ENCODE results near the gene TMEM139.

The TMEM139 gene

DNA sequence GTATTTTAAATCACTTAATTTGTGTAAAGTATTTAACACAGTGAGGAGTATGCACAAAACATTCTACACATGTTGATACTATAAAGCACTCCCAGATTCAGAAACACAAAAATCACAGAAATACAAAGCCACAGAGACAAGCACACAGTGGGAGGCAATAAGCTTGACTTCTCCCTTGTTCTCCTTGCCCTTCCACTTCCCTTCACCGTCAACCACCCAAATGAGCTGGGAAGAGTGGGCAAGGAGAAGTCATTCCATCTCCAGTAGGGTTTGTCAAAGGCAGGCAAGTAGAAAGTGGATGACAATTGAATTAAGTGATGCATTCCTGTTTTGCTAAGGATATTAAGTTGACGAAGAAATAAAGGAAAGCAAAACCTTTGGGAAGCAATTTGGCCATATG is 4.2 kb upstream of the TMEM139 start:
- no peaks in the 10 kb centered on the region for H3K36me3 ChIP-seq (ENCODE audit: control insufficient read depth in 1 of 2, insufficient read depth in 2 of 2, low read length in 2 of 2)
- no peak overlapping the region for H3K9ac ChIP-seq (ENCODE audit: low read length)
- H3K27me3 ChIP-seq (ENCODE audit: insufficient read depth, low read length) = no peaks in the 10 kb centered on the region
- peaks cover 11 to 12% of the 10 kb centered on the region in 2 experiments for H3K4me1 ChIP-seq (ENCODE audit: control insufficient read depth in 1 of 2, insufficient read depth in 2 of 2, low read length in 2 of 2)
- H3K4ac ChIP-seq (ENCODE audit: low read depth, low read length) = no peak overlapping the region
- no peak overlapping the region for H2BK12ac ChIP-seq (ENCODE audit: low read length)
- no peak overlapping the region for H2AFZ ChIP-seq (ENCODE audit: insufficient read depth, low read length, poor library complexity)
- no peak overlapping the region for H4K91ac ChIP-seq (ENCODE audit: low read depth, low read length)
- H2BK120ac ChIP-seq (ENCODE audit: insufficient read depth, low read length, poor library complexity) = no peak overlapping the region
- H3K4me2 ChIP-seq (ENCODE audit: low read length) = no peak overlapping the region
- H2BK5ac ChIP-seq (ENCODE audit: low read depth, low read length, poor library complexity) = no peak overlapping the region
- H3K4me3 ChIP-seq (ENCODE audit: low read depth, low read length) = no peak overlapping the region
- peaks cover 9% of the 10 kb centered on the region for H3K79me1 ChIP-seq (ENCODE audit: low read length)
- no peaks in the 10 kb centered on the region for H3K9me3 ChIP-seq (ENCODE audit: insufficient read depth, low read depth, low read length)
- H3K18ac ChIP-seq (ENCODE audit: low read length) = no peak overlapping the region
- H3K27ac ChIP-seq (ENCODE audit: low read depth, low read length) = no peak overlapping the region
- peak overlapping the region; percentile 53 for H3K14ac ChIP-seq (ENCODE audit: low read length)
- no peak overlapping the region for H2AK5ac ChIP-seq (ENCODE audit: low read length)
- WGBS (ENCODE audit: extremely low coverage, insufficient coverage, insufficient read length) = no CpG with 5 or more reads among the region's 2 CpGs
- H4K8ac ChIP-seq (ENCODE audit: low read depth, low read length) = no peak overlapping the region
- no peak overlapping the region for H4K12ac ChIP-seq (ENCODE audit: low read depth, low read length)
- no peak overlapping the region for H3K23ac ChIP-seq (ENCODE audit: low read length)
- no peak for DNase-seq
- no peaks in the 10 kb centered on the region for H3K79me2 ChIP-seq (ENCODE audit: control insufficient read depth, insufficient read depth, low read length, poor library complexity)

DNA sequence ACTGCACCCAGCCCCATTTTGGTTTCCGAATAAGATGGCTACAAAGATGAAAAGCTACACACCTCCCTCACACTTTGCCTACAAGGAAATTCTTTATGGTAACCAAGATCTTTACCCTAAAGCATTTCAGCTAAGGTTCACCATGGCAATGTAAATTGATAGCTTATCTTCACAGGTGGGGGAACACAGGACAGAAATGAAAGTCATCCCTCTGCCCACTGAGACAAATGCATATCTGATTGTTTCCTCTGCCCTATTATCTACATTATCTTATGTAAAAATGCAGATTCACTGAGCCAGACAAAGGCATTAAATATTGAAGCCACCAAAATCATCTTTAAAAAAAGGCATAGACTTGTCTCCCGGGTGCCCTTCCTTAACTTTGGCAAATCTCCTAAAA is 3.2 kb upstream of the TMEM139 start:
- WGBS (ENCODE audit: extremely low coverage, insufficient coverage, insufficient read length) = no CpG with 5 or more reads among the region's 2 CpGs
- H4K8ac ChIP-seq (ENCODE audit: low read depth, low read length) = no peak overlapping the region

DNA sequence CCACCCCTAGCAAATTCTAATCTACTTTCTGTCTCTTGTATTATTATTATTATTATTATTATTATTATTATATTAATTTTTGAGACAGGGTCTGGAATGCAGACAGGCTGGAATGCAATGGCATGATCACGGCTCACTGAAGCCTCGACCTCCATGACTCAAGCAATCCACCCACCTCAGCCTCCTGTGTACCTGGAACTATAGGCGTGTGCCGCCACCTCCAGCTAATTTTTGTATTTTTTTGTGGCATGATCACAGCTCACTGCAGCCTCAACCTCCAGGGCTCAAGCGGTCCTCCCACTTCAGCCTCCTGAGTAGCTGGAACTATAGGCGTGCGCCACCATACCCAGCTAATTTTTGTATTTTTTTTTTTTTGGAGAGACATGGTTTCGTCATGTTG is 2.6 kb upstream of the TMEM139 start:
- no peaks in the 10 kb centered on the region for H3K27me3 ChIP-seq (ENCODE audit: insufficient read depth, low read length)
- H2AFZ ChIP-seq (ENCODE audit: insufficient read depth, low read length, poor library complexity) = no peak overlapping the region
- no peak overlapping the region for H3K23ac ChIP-seq (ENCODE audit: low read length)
- H3K4ac ChIP-seq (ENCODE audit: low read depth, low read length) = no peak overlapping the region
- no peak overlapping the region for H4K12ac ChIP-seq (ENCODE audit: low read depth, low read length)
- no peak overlapping the region for H3K27ac ChIP-seq (ENCODE audit: low read depth, low read length)
- no peak overlapping the region for H3K4me3 ChIP-seq (ENCODE audit: low read depth, low read length)
- no peak overlapping the region for H3K14ac ChIP-seq (ENCODE audit: low read length)
- no peak overlapping the region for H3K18ac ChIP-seq (ENCODE audit: low read length)
- DNase-seq = peak; percentile 69 to 74
- no CpG with 5 or more reads among the region's 8 CpGs for WGBS (ENCODE audit: extremely low coverage, insufficient coverage, insufficient read length)
- H2AK5ac ChIP-seq (ENCODE audit: low read length) = no peak overlapping the region
- no peaks in the 10 kb centered on the region for H3K36me3 ChIP-seq (ENCODE audit: control insufficient read depth in 1 of 2, insufficient read depth in 2 of 2, low read length in 2 of 2)
- H4K91ac ChIP-seq (ENCODE audit: low read depth, low read length) = no peak overlapping the region
- H2BK120ac ChIP-seq (ENCODE audit: insufficient read depth, low read length, poor library complexity) = no peak overlapping the region
- no peak overlapping the region for H2BK5ac ChIP-seq (ENCODE audit: low read depth, low read length, poor library complexity)
- no peak overlapping the region for H3K9ac ChIP-seq (ENCODE audit: low read length)
- H3K9me3 ChIP-seq (ENCODE audit: insufficient read depth, low read depth, low read length) = peaks cover 1% of the 10 kb centered on the region
- no peak overlapping the region for H4K8ac ChIP-seq (ENCODE audit: low read depth, low read length)
- H2BK12ac ChIP-seq (ENCODE audit: low read length) = no peak overlapping the region
- no peak overlapping the region for H3K4me2 ChIP-seq (ENCODE audit: low read length)
- H3K79me2 ChIP-seq (ENCODE audit: control insufficient read depth, insufficient read depth, low read length, poor library complexity) = no peaks in the 10 kb centered on the region
- peaks cover 11 to 12% of the 10 kb centered on the region in 2 experiments for H3K4me1 ChIP-seq (ENCODE audit: control insufficient read depth in 1 of 2, insufficient read depth in 2 of 2, low read length in 2 of 2)
- H3K79me1 ChIP-seq (ENCODE audit: low read length) = peaks cover 9% of the 10 kb centered on the region

More for the DNA sequence above, 3.2 kb upstream of the TMEM139 start:
- H3K79me1 ChIP-seq (ENCODE audit: low read length) = peaks cover 9% of the 10 kb centered on the region
- no peaks in the 10 kb centered on the region for H3K27me3 ChIP-seq (ENCODE audit: insufficient read depth, low read length)
- DNase-seq = peak in 1 of 2 donors; percentile 27
- H3K36me3 ChIP-seq (ENCODE audit: control insufficient read depth in 1 of 2, insufficient read depth in 2 of 2, low read length in 2 of 2) = no peaks in the 10 kb centered on the region
- no peaks in the 10 kb centered on the region for H3K79me2 ChIP-seq (ENCODE audit: control insufficient read depth, insufficient read depth, low read length, poor library complexity)
- no peak overlapping the region for H3K4me2 ChIP-seq (ENCODE audit: low read length)
- no peak overlapping the region for H2BK5ac ChIP-seq (ENCODE audit: low read depth, low read length, poor library complexity)
- H3K23ac ChIP-seq (ENCODE audit: low read length) = no peak overlapping the region
- no peak overlapping the region for H3K4me3 ChIP-seq (ENCODE audit: low read depth, low read length)
- H3K9me3 ChIP-seq (ENCODE audit: insufficient read depth, low read depth, low read length) = peaks cover 1% of the 10 kb centered on the region
- no peak overlapping the region for H2AFZ ChIP-seq (ENCODE audit: insufficient read depth, low read length, poor library complexity)
- no peak overlapping the region for H3K18ac ChIP-seq (ENCODE audit: low read length)
- no peak overlapping the region for H4K91ac ChIP-seq (ENCODE audit: low read depth, low read length)
- H3K4me1 ChIP-seq (ENCODE audit: control insufficient read depth in 1 of 2, insufficient read depth in 2 of 2, low read length in 2 of 2) = peaks cover 11 to 12% of the 10 kb centered on the region in 2 experiments
- no peak overlapping the region for H3K27ac ChIP-seq (ENCODE audit: low read depth, low read length)
- H3K4ac ChIP-seq (ENCODE audit: low read depth, low read length) = no peak overlapping the region
- no peak overlapping the region for H2BK120ac ChIP-seq (ENCODE audit: insufficient read depth, low read length, poor library complexity)
- H4K12ac ChIP-seq (ENCODE audit: low read depth, low read length) = no peak overlapping the region
- H2AK5ac ChIP-seq (ENCODE audit: low read length) = no peak overlapping the region
- no peak overlapping the region for H3K9ac ChIP-seq (ENCODE audit: low read length)
- H2BK12ac ChIP-seq (ENCODE audit: low read length) = no peak overlapping the region
- no peak overlapping the region for H3K14ac ChIP-seq (ENCODE audit: low read length)

DNA sequence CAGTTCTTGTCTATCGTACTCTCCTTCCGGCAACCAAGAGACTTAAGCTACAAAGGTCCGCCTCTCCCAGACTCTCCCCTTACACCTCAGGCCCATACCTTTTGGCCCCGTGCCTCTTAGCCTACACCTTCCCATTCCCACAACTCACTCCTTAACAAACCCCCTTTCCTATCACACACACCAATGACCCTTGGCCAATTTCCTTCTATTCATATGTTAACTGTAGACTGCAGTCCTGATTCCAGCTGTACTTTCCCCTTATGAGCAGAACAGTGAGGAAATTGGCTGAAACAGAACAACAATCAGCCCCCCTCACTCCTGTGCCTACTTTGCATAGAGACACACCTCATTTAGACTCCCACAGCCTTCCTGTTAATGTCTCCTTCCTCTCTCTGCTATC is 1.4 kb upstream of the TMEM139 start:
- WGBS (ENCODE audit: extremely low coverage, insufficient coverage, insufficient read length) = no CpG with 5 or more reads among the region's 4 CpGs
- H3K23ac ChIP-seq (ENCODE audit: low read length) = no peak overlapping the region
- no peak overlapping the region for H2BK12ac ChIP-seq (ENCODE audit: low read length)

More for the DNA sequence above, 1.4 kb upstream of the TMEM139 start:
- H3K4me3 ChIP-seq (ENCODE audit: low read depth, low read length) = no peak overlapping the region
- no peak overlapping the region for H2AK5ac ChIP-seq (ENCODE audit: low read length)
- H3K9ac ChIP-seq (ENCODE audit: low read length) = no peak overlapping the region
- DNase-seq = no peak
- no peak overlapping the region for H3K27ac ChIP-seq (ENCODE audit: low read depth, low read length)
- peaks cover 1% of the 10 kb centered on the region for H3K79me2 ChIP-seq (ENCODE audit: control insufficient read depth, insufficient read depth, low read length, poor library complexity)
- no peaks in the 10 kb centered on the region for H3K36me3 ChIP-seq (ENCODE audit: control insufficient read depth in 1 of 2, insufficient read depth in 2 of 2, low read length in 2 of 2)
- peaks cover 14% of the 10 kb centered on the region for H3K79me1 ChIP-seq (ENCODE audit: low read length)
- no peak overlapping the region for H2AFZ ChIP-seq (ENCODE audit: insufficient read depth, low read length, poor library complexity)
- no peak overlapping the region for H4K12ac ChIP-seq (ENCODE audit: low read depth, low read length)
- no peak overlapping the region for H3K4ac ChIP-seq (ENCODE audit: low read depth, low read length)
- no peaks in the 10 kb centered on the region for H3K27me3 ChIP-seq (ENCODE audit: insufficient read depth, low read length)
- H3K4me1 ChIP-seq (ENCODE audit: control insufficient read depth in 1 of 2, insufficient read depth in 2 of 2, low read length in 2 of 2) = peaks cover 15% of the 10 kb centered on the region in 2 experiments
- H3K9me3 ChIP-seq (ENCODE audit: insufficient read depth, low read depth, low read length) = peaks cover 6% of the 10 kb centered on the region
- H3K4me2 ChIP-seq (ENCODE audit: low read length) = no peak overlapping the region
- no peak overlapping the region for H2BK120ac ChIP-seq (ENCODE audit: insufficient read depth, low read length, poor library complexity)
- no peak overlapping the region for H2BK5ac ChIP-seq (ENCODE audit: low read depth, low read length, poor library complexity)
- H4K8ac ChIP-seq (ENCODE audit: low read depth, low read length) = no peak overlapping the region
- no peak overlapping the region for H3K18ac ChIP-seq (ENCODE audit: low read length)
- H3K14ac ChIP-seq (ENCODE audit: low read length) = no peak overlapping the region
- H4K91ac ChIP-seq (ENCODE audit: low read depth, low read length) = no peak overlapping the region
